Smooth muscle cell of the pulmonary artery (primary cell): Measurements from ENCODE around the gene GALT. TPM values are rescaled to one million over a fixed set of nuclear protein-coding genes. Genes with fewer than 3 reads are reported as not detected.

Experiments
- total RNA-seq: library from RNA; depleted of rRNA; stranded (reverse); fragments of >200 nt; gene quantifications from 2 replicates; pipeline ENCODE4 v1.2.3, GENCODE V29; 2014

The GALT gene
- 34.2 and 41.8 TPM in 2 replicates for total RNA-seq

GRCh38 chr9:34646211-34647083, at the start of gene GALT:
Gene GALT, plus strand, starts transcription at chr9:34646675. Its CDS starts 30 bp downstream, at chr9:34646705.

GRCh38 chr9:34611811-34612787, 34.4 kb upstream of the GALT start, which contains the start of gene RPP25L:
Gene RPP25L, minus strand, starts transcription at chr9:34612097. Its CDS starts 801 bp downstream, at chr9:34611296.

GRCh38 chr9:34620061-34620994, 26.1 kb upstream of the GALT start, which contains the start of gene DCTN3:
Gene DCTN3, minus strand, starts transcription at chr9:34620495. Its CDS starts 31 bp downstream, at chr9:34620464.

GRCh38 chr9:34628656-34629490, 17.6 kb upstream of the GALT start, which contains the start of gene ARID3C:
Gene ARID3C, minus strand, starts transcription at chr9:34629066. Its CDS starts 1,052 bp downstream, at chr9:34628014.

GRCh38 chr9:34637356-34638137, 8.9 kb upstream of the GALT start, which contains the start of gene SIGMAR1:
Gene SIGMAR1, minus strand, starts transcription at chr9:34637787. Its CDS starts 90 bp downstream, at chr9:34637697.

GRCh38 chr9:34651876-34652601, 5.6 kb downstream of the GALT start, which contains the start of gene IL11RA:
Gene IL11RA, plus strand, starts transcription at chr9:34652185. Its CDS starts 3,033 bp downstream, at chr9:34655218.

GRCh38 chr9:34662526-34663302, 16.2 kb downstream of the GALT start, which contains the start of gene CCL27:
Gene CCL27, minus strand, starts transcription at chr9:34662657. Its CDS starts 24 bp downstream, at chr9:34662633.

GRCh38 chr9:34690983-34691935, 44.8 kb downstream of the GALT start, which contains the start of gene CCL19:
Gene CCL19, minus strand, starts transcription at chr9:34691276. Its CDS starts 137 bp downstream, at chr9:34691139.

Other genes with a start within 250 kb of the GALT start
- gene FAM219A, start 188.1 kb upstream of the GALT start, total RNA-seq: 12.5 and 21.2 TPM in 2 replicates
- 0.03 TPM in 1 of 2 replicates, not detected in the other for gene DNAI1, start 187.9 kb upstream of the GALT start, total RNA-seq
- gene ENHO, start 123.7 kb upstream of the GALT start, total RNA-seq: 0.13 TPM in 1 of 2 replicates, not detected in the other
- 0.07 TPM in 1 of 2 replicates, not detected in the other for gene CNTFR, start 57.0 kb upstream of the GALT start, total RNA-seq
- gene RPP25L, start 34.6 kb upstream of the GALT start, total RNA-seq: 14.6 and 15.1 TPM in 2 replicates
- gene DCTN3, start 26.2 kb upstream of the GALT start, total RNA-seq: 67.4 and 102 TPM in 2 replicates
- 0.13 and 0.36 TPM in 2 replicates for gene ARID3C, start 17.6 kb upstream of the GALT start, total RNA-seq
- gene SIGMAR1, start 8.9 kb upstream of the GALT start, total RNA-seq: 72.6 and 108 TPM in 2 replicates
- gene IL11RA, start 5.5 kb downstream of the GALT start, total RNA-seq: 14.2 and 26.6 TPM in 2 replicates
- 0.17 TPM in 1 of 2 replicates, not detected in the other for gene CCL27, start 16.0 kb downstream of the GALT start, total RNA-seq
- gene CCL19, start 44.6 kb downstream of the GALT start, total RNA-seq: not detected in 2 replicates
- gene CCL21, start 63.5 kb downstream of the GALT start, total RNA-seq: not detected in 2 replicates